GM11168 (cell line): ENCODE data around the gene LSS.
"Not testable (repeated sequence)": the region's sequence is repeated elsewhere in the genome, so short reads cannot be mapped to it uniquely, and the experiment has no call there.

ENCODE experiments used
- in situ Hi-C: fragments of 300-500 bp; cut with MboI; formaldehyde crosslinking; loops from one replicate; pipeline ENCODE4 v1.12.0; 2022; ENCODE audit warnings: low sequenced_read_pairs; ENCODE audit not compliant: unreplicated experiment

Gene LSS

DNA sequence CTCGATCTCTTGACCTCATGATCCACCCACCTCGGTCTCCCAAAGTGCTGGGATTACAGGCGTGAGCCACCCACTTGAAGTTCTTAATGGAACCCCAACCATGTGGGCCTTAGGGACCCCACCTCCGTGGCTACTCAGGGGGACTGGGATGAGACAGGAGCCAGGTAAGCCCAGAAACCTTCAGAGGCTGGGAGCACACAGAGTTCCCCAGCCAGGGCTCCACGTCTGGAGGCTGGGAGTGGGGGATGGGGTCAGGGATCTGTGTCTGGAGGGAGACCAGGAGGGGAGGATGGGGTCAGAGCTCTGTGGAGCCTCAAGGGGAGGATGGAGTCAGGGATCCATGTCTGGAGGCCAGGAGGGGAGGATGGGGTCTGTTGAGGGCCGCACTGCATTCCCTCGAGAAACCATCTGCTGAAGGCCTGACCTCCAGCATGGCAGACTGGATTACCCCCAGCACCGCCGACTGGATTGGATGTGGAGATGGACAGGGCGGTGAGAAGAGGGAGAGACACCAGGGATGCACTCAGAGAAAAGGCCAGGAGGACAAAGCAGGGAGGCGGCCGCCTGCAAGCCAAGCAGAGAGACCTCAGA, 71.1 kb downstream of the LSS start:
- in situ Hi-C loops, result no loop called here

- in situ Hi-C loops, result no loop called here
Measured at GRCh38 chr21:46156678-46157077, 71.9 kb downstream of the LSS start.

DNA sequence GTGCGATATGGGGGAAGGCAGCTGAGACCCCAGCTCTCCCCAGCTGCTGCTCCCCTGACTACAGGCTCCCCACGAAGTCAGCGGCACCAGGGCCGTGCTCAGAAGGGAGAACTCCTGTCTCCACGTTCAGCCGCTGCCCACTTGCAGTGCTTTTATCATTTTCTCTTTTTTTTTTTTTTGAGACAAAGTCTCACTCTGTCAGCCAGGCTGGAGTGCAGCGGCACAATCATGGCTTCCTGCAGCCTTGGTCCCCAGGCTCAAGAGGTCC, 72.3 kb downstream of the LSS start:
- in situ Hi-C loops, result no loop called here

GRCh38 chr21:46155514-46156377, 72.8 kb downstream of the LSS start, which contains the start of gene FTCD:
Gene FTCD (minus strand): TSS chr21:46155579. CDS start chr21:46155523, 56 bp downstream.
- in situ Hi-C loops, result no loop called here

- in situ Hi-C loops, result no loop called here
Measured at GRCh38 chr21:46154955-46155513, 73.5 kb downstream of the LSS start.

DNA sequence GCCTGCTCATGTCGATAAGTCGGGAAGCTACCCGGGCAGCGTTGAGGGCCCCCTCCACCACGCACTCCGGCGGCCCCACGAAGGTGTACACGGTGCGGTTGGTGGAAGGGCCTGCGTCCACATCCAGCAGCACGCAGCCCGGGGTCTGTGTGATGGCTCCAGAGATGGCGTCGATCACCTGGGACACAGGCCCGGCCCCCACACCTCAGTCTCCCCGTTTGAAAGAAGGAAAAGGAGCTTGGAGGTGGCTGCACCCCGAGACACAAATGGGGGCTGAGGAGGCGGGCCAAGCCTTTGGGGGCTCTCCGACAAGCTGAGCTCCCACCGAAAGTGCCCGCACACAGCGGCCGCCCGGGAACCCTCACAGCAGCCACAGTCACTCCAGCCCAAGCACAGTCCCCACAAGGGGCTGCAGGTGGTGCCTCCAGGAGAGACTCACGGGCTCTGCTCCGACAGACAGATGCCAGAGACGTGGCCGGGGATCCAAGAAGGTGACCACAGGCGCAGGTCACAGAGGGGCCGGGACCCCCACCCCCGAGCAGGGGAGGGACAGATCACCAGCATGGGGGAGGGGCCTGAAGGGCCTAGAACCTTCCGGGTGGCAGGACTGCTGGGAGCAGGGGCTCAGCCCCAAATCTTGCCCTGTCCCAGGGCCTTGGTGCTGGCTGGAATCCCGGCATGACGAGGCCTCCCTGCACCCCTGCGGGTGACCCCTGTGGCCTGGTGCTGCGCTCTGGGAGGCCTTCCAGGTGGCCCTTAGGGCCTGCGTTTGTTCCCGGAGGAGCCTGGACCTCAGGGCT, 74.2 kb downstream of the LSS start:
- in situ Hi-C loops, result no loop called here

GRCh38 chr21:46153247-46154154, 75.1 kb downstream of the LSS start:
- in situ Hi-C loops, result no loop called here

- in situ Hi-C loops, result no loop called here
Measured at GRCh38 chr21:46152927-46153246, 75.7 kb downstream of the LSS start.

- in situ Hi-C loops, result no loop called here
Measured at GRCh38 chr21:46151989-46152926, 76.3 kb downstream of the LSS start.

DNA sequence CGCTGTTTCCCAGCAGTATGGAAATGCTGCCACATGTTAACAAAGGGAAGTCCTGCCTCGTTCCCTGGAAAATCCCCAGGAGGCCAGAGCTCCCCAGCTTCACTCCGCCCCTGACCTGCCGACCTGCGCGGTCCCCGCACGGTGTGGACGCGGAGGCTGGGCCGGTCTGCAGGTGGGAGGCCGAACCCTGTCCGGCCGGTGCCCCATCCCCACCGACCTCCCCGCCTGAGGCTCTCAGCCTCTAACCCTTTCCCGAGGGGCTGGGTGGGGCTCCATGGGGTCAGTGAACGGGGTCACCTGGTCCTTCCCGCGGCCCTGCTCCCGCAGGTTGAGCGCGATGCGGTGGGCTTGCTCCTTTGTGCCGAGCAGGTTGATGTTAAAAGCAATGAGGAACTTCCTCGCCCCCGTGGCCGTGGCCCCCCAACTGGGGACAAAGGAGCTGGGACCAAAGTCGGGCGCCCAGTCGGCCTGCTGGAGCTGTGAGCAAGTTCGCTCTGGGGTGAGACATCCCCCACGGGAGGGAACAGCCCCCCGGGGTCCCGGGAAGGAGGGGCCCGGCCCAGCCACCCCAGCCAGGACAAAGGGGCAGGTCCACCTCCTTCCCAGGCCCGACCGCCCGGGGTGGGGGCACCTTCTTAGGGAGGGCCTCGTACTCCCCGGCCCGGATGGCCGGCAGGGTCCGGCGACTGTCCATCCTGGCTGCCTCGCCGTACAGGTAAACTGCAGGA, 77.1 kb downstream of the LSS start:
- in situ Hi-C loops, result no loop called here

DNA sequence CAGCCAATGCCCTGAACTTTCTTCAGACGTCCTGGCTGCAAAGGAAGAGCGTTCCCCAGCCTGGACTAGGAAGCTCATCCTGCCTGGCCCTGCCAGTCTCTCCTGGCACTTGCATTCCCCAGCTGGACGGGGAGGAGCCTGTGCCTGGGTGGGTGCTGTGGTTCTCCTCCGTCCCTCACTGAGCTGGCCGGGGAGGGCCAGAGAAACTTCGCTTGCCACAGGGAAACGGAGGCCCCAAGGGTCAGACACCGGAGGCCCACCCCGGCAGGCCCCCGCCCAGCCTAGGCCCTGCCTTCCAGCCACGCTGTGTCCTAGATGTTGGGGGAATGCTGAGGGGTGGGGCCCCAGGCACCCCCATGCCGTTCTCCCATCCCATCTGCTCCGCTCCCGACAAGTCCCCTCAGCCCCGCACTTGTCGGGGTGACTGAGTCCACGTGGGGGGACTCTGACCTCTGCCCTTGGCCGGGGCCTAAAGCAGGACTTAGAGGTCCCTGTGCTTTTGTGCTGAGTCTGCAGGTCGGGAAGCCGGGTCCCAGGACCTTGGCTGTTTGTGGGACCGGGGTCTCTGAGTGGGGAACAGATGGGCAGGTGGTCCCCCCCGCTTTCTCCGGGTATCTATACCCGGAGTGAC, 78.0 kb downstream of the LSS start:
- in situ Hi-C loops, result no loop called here

DNA sequence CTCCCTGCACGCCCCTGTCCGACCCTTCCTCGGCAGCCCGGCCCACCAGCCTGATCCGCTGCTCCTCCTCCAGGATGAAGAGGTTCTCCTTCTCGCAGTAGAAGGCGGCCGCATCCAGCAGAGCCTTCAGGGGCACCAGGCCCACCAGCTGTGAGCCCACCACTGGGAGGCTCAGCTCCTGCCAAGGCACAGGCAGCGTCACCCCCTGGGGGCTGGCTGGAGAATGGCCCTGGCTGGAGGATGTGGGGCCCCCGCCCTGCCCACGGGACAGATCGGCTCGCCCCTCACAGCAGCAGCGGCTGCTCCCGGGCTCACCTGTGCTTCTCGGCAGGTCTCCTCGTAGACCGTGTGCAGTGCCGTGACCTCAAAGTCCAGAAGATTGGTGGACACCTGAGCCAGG, 78.5 kb downstream of the LSS start:
- in situ Hi-C loops, result no loop called here

DNA sequence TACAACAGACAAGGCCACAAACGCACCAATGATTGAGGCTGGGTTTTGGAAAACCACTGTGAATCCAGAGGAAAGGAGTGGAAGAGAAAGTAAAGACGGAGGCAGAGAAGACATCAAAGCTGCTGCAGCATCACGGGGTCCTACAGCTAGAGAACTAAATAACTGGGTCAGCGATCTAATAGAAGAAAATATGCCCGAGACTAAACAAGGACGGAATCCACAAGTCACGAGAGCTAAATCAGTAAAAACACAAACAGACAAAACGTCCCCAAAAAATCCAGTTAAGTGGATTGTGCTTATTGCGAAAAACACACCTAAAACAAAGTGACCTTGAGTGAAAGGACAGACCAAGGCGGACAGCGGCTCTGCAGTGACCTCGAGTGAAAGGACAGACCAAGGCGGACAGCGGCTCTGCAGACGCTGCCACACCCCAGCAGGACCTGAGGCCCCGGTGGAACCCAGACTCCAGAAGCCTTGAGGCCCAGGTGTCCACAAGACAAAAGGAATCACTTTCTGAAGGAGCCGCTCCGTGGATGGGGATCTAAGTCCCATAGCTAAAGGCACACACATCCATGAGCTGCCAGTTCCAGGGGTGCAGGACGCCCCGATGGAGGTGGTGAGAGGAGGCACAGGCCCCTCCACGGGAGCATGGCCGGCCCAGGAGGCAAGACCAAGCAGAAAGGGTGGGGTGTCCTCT, 79.2 kb downstream of the LSS start:
- in situ Hi-C loops, result no loop called here

DNA sequence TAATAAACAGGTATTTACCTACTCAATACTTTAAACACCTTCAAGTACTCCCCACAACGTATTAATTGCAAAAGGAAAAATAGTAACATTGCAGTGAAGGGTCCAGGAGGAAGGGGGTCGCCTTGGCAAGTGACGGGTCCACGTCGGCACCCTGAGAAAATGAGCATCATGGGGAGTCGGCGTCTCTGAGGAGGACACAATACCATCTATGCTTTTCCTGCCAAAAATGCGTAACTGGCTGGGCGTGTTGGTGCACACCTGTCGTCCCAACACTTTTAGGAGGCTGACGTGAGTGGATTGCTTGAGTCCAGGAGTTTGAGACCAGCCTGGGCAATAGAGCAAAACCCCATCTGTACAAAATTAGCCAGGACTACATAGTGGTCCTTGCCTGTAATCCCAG, 80.5 kb downstream of the LSS start:
- in situ Hi-C loops, result no loop called here

GRCh38 chr21:46147429-46147828, 81.1 kb downstream of the LSS start:
- in situ Hi-C loops, result not testable (repeated sequence)

DNA sequence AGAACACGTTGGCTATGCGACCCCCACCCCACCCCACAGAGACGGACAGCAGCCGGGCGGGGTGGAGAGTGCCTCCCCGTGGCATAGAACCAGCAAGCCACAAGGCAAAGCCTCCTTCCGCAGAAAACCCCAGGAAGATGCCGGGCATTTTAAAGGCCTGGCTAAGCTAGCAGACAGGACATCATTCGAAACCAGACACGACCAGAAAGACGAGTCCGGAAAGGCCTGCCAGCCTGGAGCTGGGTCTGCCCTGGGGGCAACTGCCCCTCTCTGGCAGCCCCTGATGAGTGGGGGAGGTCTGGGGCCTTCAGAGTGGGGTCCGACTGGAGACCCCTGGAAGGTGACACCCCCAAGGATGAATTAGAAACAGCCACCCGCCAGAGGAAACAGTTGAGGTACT, 81.7 kb downstream of the LSS start:
- in situ Hi-C loops, result no loop called here
